A673 (cell line): ENCODE data around the gene GLI3.

ENCODE experiments used
- CTCF ChIP-seq: fragments of 300-800, 200-600 bp; sonication (generic); conservative IDR thresholded peaks from 2 replicates; pipeline ENCODE4 v1.5.1; 2017; ENCODE audit warnings: low read depth, mild to moderate bottlenecking, antibody characterized with exemption, low read length, moderate library complexity, mixed read lengths
- EZH2 ChIP-seq: fragments of 200-600 bp; sonication (generic); IDR thresholded peaks from 2 replicates; pipeline ENCODE4 v1.6.1; 2017; ENCODE audit warnings: borderline replicate concordance, low read depth, mild to moderate bottlenecking, mixed read lengths, antibody characterized with exemption, low read length; ENCODE audit not compliant: poor library complexity, severe bottlenecking

- TF ChIP-seq CTCF (no peak), EZH2 (no peak)
These were observed 17.2 kb upstream of the GLI3 start for GRCh38 chr7:42254217-42254616.
